Parathyroid adenoma (tissue), 2 donors: ENCODE data around the gene KRTAP5-3.

ENCODE experiments used
- H2AFZ ChIP-seq: fragments of 300-600 bp; sonication (generic); one replicate; pipeline ENCODE4 v1.7.0; 2017; ENCODE audit warnings: antibody characterized with exemption, mild to moderate bottlenecking
- H3K27ac ChIP-seq: fragments of 300-600 bp; sonication (generic); one replicate; pipeline ENCODE4 v1.7.0; 2017
- H3K27me3 ChIP-seq: fragments of 300-600 bp; sonication (generic); one replicate; pipeline ENCODE4 v1.7.0; 2017; ENCODE audit warnings: low read length; ENCODE audit not compliant: control insufficient read depth, insufficient read depth
- H3K36me3 ChIP-seq: fragments of 300-600 bp; sonication (generic); one replicate; pipeline ENCODE4 v1.7.0; 2017; ENCODE audit warnings: low read length; ENCODE audit not compliant: control insufficient read depth, insufficient read depth
- H3K4me1 ChIP-seq: fragments of 300-600 bp; sonication (generic); one replicate; pipeline ENCODE4 v1.7.0; 2017; ENCODE audit warnings: control low read depth
- H3K4me2 ChIP-seq: fragments of 300-600 bp; sonication (generic); one replicate; pipeline ENCODE4 v1.7.0; 2017; ENCODE audit warnings: low read length
- H3K4me3 ChIP-seq: fragments of 300-600 bp; sonication (generic); one replicate; pipeline ENCODE4 v1.7.0; 2017; ENCODE audit warnings: low read depth, low read length
- H3K79me2 ChIP-seq: fragments of 300-600 bp; sonication (generic); one replicate; pipeline ENCODE4 v1.7.0; 2017; ENCODE audit warnings: control low read depth
- H3K9ac ChIP-seq: fragments of 300-600 bp; sonication (generic); one replicate; pipeline ENCODE4 v1.7.0; 2017; ENCODE audit warnings: mild to moderate bottlenecking
- H3K9me3 ChIP-seq: fragments of 300-600 bp; sonication (generic); one replicate; pipeline ENCODE4 v1.7.0; 2017; ENCODE audit warnings: low read length; ENCODE audit not compliant: control insufficient read depth
- TF ChIP-seq, protein P1 (sequence below): fragments of 300-600 bp; sonication (generic); IDR thresholded peaks from one replicate; pipeline ENCODE4 v1.7.0; 2017; ENCODE audit warnings: antibody characterized with exemption, mild to moderate bottlenecking
- donor health status: primary hyperparathyroidism.

KRTAP5-3 gene

DNA sequence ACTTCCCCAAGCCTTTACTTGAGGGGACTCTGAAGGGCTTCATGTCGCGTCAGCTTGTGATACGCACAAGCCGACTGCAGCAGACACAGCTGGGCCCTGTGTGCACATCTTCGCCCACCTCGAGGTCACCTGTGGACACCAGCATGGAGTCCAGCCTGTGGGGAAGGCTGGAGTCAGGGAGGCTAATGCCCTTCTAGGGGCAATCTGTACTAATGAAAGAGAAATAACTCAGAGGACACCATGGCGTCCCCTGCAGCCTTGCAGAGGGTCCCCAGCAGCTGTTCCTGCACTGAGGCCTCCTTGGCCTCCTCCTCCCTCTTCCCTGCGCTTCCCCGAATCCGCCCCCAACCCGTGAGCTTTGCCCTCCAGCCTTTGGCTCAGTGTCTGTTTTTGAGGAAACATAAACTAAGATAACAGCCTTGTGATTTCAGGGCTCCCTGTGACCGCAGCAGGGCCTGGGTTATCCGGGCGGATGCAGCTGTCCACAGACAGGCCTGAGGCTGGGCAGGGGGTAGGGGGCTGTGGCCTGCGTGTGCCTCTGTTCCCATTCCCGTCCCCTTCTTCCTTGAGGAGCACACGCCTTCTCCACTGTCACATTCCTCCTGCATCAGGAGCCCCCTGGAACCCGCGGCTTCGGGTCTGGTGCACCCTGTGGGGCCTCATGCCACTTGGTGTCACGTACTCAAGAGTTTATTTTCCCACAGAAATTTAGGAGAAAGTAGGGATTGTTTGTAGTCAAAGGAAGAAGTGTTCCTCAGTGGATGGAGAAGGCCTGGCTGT lies 46.3 kb upstream of the KRTAP5-3 start:
- no peaks in the 10 kb centered on the region for H3K4me1 ChIP-seq
- no peak overlapping the region for H3K4me2 ChIP-seq
- H2AFZ ChIP-seq: no peak overlapping the region
- H3K36me3 ChIP-seq: no peaks in the 10 kb centered on the region
- no peak overlapping the region for H3K9ac ChIP-seq
- H3K4me3 ChIP-seq: no peak overlapping the region
- H3K79me2 ChIP-seq: no peaks in the 10 kb centered on the region
- H3K27ac ChIP-seq: no peak overlapping the region
- TF ChIP-seq, protein P1, sequence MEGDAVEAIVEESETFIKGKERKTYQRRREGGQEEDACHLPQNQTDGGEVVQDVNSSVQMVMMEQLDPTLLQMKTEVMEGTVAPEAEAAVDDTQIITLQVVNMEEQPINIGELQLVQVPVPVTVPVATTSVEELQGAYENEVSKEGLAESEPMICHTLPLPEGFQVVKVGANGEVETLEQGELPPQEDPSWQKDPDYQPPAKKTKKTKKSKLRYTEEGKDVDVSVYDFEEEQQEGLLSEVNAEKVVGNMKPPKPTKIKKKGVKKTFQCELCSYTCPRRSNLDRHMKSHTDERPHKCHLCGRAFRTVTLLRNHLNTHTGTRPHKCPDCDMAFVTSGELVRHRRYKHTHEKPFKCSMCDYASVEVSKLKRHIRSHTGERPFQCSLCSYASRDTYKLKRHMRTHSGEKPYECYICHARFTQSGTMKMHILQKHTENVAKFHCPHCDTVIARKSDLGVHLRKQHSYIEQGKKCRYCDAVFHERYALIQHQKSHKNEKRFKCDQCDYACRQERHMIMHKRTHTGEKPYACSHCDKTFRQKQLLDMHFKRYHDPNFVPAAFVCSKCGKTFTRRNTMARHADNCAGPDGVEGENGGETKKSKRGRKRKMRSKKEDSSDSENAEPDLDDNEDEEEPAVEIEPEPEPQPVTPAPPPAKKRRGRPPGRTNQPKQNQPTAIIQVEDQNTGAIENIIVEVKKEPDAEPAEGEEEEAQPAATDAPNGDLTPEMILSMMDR: no peak
- H3K9me3 ChIP-seq: no peaks in the 10 kb centered on the region
- no peaks in the 10 kb centered on the region for H3K27me3 ChIP-seq

DNA sequence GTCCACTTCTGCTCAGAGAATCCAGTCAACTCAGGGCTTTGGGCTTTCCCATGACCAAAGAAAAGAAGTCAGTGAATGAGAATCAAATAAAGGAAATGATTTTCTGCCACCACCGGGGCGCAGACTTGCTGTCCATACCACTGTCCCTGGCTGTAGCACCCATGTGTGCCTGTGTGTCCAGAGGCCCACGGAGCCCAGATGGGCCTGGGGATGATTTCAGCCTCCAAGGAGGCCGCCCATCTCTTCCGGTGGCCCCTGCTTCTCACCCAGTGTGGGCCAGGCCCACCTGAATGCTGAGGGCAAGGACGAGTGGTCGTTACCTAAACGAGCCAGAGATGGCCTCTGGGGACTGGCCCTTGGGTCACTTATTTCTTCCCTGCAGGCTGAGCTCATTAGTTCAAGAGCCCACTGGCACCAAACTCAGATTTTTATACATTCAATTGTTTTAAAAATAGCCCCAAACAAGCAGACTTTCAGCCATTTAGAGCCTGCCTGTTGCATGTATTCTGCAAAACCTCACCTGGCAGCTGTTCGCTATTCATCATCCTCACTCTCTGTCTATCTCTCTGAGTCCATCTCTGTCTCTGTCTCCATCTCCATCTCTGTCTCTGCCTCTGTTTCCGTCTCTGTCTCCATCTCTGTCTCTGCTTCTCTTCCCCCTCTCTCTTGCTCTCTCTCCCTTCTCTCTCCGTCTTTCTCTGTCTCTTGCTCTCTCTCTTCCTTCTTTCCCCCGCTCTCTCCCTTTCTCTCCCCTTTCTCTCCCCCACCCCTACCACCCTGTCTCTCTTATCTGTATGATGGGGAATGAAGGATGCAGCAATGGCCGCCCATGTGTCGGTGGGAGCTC lies 45.5 kb upstream of the KRTAP5-3 start:
- Histone ChIP-seq H2AFZ (no peak overlapping the region), H3K9ac (no peak overlapping the region)

DNA sequence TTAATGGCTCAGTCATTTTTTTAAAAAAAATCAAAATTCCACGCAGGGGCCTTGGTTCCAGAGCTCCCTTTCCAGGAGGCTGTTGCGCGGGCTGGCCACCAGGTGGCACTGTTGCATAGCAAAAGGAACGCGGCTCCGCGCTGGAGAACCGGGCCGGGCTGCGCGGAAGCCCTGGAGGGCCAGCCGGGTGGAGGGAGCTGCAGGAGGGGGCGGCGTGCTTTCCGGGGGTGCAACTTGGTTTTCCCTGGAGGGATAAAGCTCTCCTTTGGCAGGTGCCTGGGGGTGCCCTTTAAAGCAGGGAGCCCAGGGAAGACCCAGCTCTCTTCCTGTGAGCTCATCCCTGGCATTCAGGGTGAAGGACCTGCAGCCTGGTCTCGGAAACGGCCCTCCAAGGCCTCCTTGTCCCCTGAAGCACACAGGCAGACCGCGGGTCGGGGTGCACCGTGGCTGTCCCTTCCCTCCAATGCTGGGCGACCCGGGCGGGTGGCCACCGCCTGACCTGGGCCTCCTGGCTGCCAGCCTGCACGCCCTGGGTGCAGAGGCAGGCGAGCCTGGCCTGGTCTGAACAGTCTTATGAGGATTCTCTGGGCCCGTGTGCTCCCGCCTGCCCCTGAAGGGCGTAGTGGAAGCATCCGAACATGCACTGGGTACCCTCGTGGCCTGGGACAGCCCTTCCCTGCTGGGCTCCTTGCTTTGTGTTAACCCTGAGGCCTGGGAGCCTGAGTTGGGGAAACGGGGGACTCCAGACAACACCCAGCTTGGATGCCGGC lies 44.7 kb upstream of the KRTAP5-3 start:
- Histone ChIP-seq H3K4me2 (no peak overlapping the region), H3K27ac (no peak overlapping the region), H3K9ac (no peak overlapping the region), H3K9me3 (no peaks in the 10 kb centered on the region), H3K27me3 (no peaks in the 10 kb centered on the region), H2AFZ (no peak overlapping the region), H3K36me3 (no peaks in the 10 kb centered on the region), H3K4me3 (no peak overlapping the region), H3K79me2 (no peaks in the 10 kb centered on the region), H3K4me1 (no peaks in the 10 kb centered on the region)
- TF ChIP-seq, protein P1: peak; percentile 90

More for the DNA sequence above, 45.5 kb upstream of the KRTAP5-3 start:
- no peaks in the 10 kb centered on the region for H3K4me1 ChIP-seq
- H3K36me3 ChIP-seq: no peaks in the 10 kb centered on the region
- TF ChIP-seq, protein P1: no peak
- H3K27me3 ChIP-seq: no peaks in the 10 kb centered on the region
- H3K4me2 ChIP-seq: no peak overlapping the region
- no peak overlapping the region for H3K4me3 ChIP-seq
- H3K27ac ChIP-seq: no peak overlapping the region
- no peaks in the 10 kb centered on the region for H3K9me3 ChIP-seq
- H3K79me2 ChIP-seq: no peaks in the 10 kb centered on the region

DNA sequence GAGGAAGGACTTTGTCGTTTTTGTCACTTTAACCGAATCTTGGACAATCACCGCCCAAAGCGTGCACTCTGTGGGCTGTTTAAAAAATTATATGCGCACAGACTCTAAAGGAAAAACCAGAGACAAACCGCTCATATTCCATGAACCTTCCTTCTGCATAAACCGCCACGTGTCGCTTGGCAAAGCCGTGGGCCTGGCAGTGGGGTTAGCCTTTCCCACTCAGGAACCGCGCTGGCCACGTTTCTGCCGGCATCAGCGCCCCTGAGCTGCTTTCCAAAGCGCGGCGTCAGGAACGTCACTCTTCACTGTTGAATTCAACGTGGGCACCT lies 44.1 kb upstream of the KRTAP5-3 start:
- no peaks in the 10 kb centered on the region for H3K79me2 ChIP-seq
- no peak overlapping the region for H3K4me3 ChIP-seq
- TF ChIP-seq, protein P1: no peak
- no peak overlapping the region for H2AFZ ChIP-seq
- H3K9me3 ChIP-seq: no peaks in the 10 kb centered on the region
- H3K4me1 ChIP-seq: no peaks in the 10 kb centered on the region
- no peak overlapping the region for H3K27ac ChIP-seq
- no peak overlapping the region for H3K4me2 ChIP-seq
- no peaks in the 10 kb centered on the region for H3K27me3 ChIP-seq
- H3K9ac ChIP-seq: no peak overlapping the region
- H3K36me3 ChIP-seq: no peaks in the 10 kb centered on the region
